Prostate gland (tissue), 2 donors: Measurements from ENCODE around the gene FCGR3B. TPM values are rescaled to one million over a fixed set of nuclear protein-coding genes. Genes with fewer than 3 reads are reported as not detected.
"Not testable (repeated sequence)": the region's sequence is repeated elsewhere in the genome, so short reads cannot be mapped to it uniquely, and the experiment has no call there.

Experiments
- DNase-seq: peaks from one replicate; pipeline ENCODE4 v3.0.0-alpha.2; 2019; ENCODE audit warnings: low spot score
- H3K27ac ChIP-seq, 2 donors: fragments of 200-600 bp; sonication (generic); 2 replicates each; pipeline ENCODE4 v1.5.1; 2017 to 2019
- H3K27me3 ChIP-seq: fragments of 200-600 bp; sonication (generic); replicated peaks from 2 replicates; pipeline ENCODE4 v1.5.1; 2019; ENCODE audit not compliant: insufficient read depth
- H3K36me3 ChIP-seq, 2 donors: fragments of 200-600 bp; sonication (generic); 1 replicate in 1 of 2; 2 replicates in 1 of 2; pipeline versions ENCODE4 v1.5.1 to v1.8.1; 2017 to 2019
- H3K4me1 ChIP-seq: fragments of 200-600 bp; sonication (generic); replicated peaks from 2 replicates; pipeline ENCODE4 v1.5.1; 2019
- H3K4me3 ChIP-seq, 2 donors: fragments of 200-600 bp; sonication (generic); 2 replicates each; pipeline ENCODE4 v1.5.1; 2017 to 2019
- H3K9me3 ChIP-seq: fragments of 200-600 bp; sonication (generic); 2 replicates; pipeline ENCODE4 v1.5.1; 2017
- WGBS: methylation state at CpG from one replicate; pipeline ENCODE4 v1.1.5; 2018; 5-methylcytosine and 5-hydroxymethylcytosine counted together
- intact Hi-C: fragments of 100-400 bp; cut with DNase I; formaldehyde crosslinking; loops from one replicate; pipeline ENCODE4 v1.14.2; 2022
- total RNA-seq, 2 donors: library from RNA; depleted of rRNA; stranded (reverse); fragments of >200 nt; gene quantifications; one replicate each; pipeline ENCODE4 v1.1.0, GENCODE V29; 2016

FCGR3B gene
- total RNA-seq, 2 donors from 2014 or later: 2.1 TPM; not detected in 1

- DNase-seq, H3K9me3 ChIP-seq, H3K27me3 ChIP-seq, H3K4me1 ChIP-seq, H3K4me3 ChIP-seq, H3K36me3 ChIP-seq, H3K27ac ChIP-seq, intact Hi-C loops: not testable (repeated sequence)
- 94% methylated on average over 3 of the region's 3 CpGs for WGBS
These were observed 33.9 kb downstream of the FCGR3B start for GRCh38 chr1:161597077-161597476.

DNA sequence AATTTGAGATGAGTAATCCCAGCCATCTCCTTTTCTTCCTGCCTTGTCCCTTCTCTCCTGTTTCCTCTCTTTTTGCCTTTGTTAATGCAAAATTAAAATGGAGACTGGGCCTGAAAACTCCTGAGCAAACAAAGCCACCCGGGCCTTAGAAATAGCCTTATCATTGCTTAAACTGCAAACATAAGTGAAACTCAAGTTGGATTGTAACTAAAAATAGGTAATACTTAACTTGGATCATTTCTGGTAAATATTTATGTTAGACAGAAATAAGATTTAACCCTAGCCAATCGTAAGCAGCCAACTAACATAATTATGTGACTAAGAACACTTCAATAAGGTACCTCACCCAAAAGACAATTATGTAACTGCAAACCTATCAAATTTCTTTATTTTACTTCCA lies 35.4 kb downstream of the FCGR3B start:
- H3K27ac ChIP-seq, H3K36me3 ChIP-seq, DNase-seq, H3K4me1 ChIP-seq, H3K4me3 ChIP-seq, H3K27me3 ChIP-seq, intact Hi-C loops, H3K9me3 ChIP-seq: not testable (repeated sequence)
- 71% methylated on average over 2 of the region's 2 CpGs for WGBS

DNA sequence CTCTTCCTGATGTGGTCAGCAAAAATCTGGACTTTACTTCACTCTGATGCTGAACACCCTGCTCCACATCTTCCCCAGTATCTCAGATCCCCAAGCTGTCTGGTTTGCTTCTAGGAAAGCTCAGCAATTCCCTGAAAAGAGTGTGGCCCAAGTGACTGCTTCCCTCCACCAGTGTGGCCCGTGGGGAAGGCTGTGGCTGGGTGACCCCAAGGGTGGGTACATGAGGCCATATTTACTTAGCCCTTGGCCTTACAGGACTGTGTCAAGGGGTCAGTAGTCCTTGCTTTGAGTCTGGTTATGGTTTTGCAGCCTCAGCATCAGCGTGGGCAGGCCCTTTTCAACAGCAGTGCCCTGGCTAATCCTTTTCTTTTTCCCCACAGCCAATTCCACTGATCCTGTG lies 35.8 kb downstream of the FCGR3B start:
- H3K36me3 ChIP-seq, H3K27ac ChIP-seq, intact Hi-C loops, DNase-seq, H3K9me3 ChIP-seq, H3K4me3 ChIP-seq, H3K4me1 ChIP-seq, H3K27me3 ChIP-seq: not testable (repeated sequence)
- WGBS: 75% methylated on average over 2 of the region's 2 CpGs

DNA sequence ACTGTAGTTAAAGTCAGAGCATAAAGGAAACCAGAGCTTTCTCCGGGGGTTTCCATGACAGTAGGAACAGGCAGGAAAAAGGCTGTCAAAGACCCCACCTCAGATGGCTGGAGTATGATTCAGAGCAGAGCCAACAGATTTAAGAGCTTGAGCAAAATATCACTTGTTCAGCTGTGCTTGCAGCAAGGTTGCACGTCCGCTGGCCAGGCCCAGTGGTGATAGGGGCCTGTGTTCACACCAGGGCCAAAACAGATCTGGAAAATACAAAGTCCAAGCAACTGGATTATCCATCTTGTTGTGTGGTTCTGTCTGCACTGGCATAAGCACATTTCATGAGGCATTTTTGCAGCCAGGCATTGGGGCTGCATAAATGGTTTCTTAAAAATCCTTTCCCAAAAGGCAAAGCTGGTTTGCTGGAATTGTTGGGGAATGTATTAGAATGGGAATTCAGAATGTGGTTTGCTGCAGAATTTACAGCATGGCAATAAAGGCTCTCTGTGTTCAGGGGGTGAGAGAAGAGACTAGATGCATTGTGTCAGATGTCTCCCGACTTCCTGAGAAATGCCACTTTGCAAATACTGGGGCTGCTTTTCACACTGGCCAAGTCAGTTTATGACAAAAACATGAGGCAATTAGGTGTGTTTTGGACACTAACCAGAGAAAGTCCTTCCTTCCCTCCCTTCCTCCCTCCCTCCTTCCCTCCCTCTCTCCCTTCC lies 36.5 kb downstream of the FCGR3B start:
- H3K4me3 ChIP-seq, H3K4me1 ChIP-seq, H3K27me3 ChIP-seq, H3K27ac ChIP-seq, H3K36me3 ChIP-seq, intact Hi-C loops, H3K9me3 ChIP-seq, DNase-seq: not testable (repeated sequence)
- WGBS: 60% methylated on average over 4 of the region's 4 CpGs

- H3K36me3 ChIP-seq, H3K27me3 ChIP-seq, H3K4me1 ChIP-seq, intact Hi-C loops, DNase-seq, H3K27ac ChIP-seq, H3K9me3 ChIP-seq, H3K4me3 ChIP-seq: not testable (repeated sequence)
- 68% methylated on average over 10 of the region's 11 CpGs for WGBS
These were observed 37.8 kb downstream of the FCGR3B start for GRCh38 chr1:161593092-161593755.

DNA sequence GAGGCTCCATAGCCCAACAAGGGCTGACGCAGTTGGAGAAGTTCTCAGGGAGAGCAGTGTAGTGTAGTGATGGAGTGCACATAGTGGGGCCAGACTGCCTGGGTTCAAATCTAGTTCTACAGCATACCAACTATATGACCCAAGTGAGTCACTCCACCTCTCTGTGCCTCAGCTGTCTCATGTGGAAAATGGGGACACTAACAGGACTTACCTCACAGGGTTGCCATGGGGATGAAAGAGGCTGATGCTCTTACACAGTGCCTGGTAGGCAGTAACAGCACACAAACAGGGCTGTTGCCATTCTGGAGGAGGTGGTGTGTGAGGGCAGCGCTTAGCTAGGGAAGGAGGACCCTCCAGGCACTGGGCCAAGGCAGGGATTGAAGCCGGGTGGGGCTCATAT lies 38.4 kb downstream of the FCGR3B start:
- H3K36me3 ChIP-seq, H3K4me1 ChIP-seq, DNase-seq, H3K4me3 ChIP-seq, intact Hi-C loops, H3K27me3 ChIP-seq, H3K9me3 ChIP-seq, H3K27ac ChIP-seq: not testable (repeated sequence)
- 79% methylated on average over 2 of the region's 3 CpGs for WGBS

- H3K9me3 ChIP-seq, H3K36me3 ChIP-seq, H3K4me1 ChIP-seq, H3K4me3 ChIP-seq, intact Hi-C loops, H3K27me3 ChIP-seq, DNase-seq, H3K27ac ChIP-seq: not testable (repeated sequence)
- WGBS: 91% methylated on average over 1 of the region's 6 CpGs
These were observed 41.1 kb downstream of the FCGR3B start for GRCh38 chr1:161589920-161590319.

GRCh38 chr1:161589365-161589764 lies 41.6 kb downstream of the FCGR3B start:
- DNase-seq, H3K27ac ChIP-seq, intact Hi-C loops, H3K9me3 ChIP-seq, H3K27me3 ChIP-seq, H3K4me3 ChIP-seq, H3K4me1 ChIP-seq, H3K36me3 ChIP-seq: not testable (repeated sequence)
- WGBS: 73% methylated on average over 5 of the region's 8 CpGs

- H3K4me3 ChIP-seq, H3K27ac ChIP-seq, H3K4me1 ChIP-seq, H3K27me3 ChIP-seq, H3K36me3 ChIP-seq, H3K9me3 ChIP-seq, DNase-seq, intact Hi-C loops: not testable (repeated sequence)
- no CpG with 5 or more reads among the region's 6 CpGs for WGBS
These were observed 42.4 kb downstream of the FCGR3B start for GRCh38 chr1:161588596-161588995.

DNA sequence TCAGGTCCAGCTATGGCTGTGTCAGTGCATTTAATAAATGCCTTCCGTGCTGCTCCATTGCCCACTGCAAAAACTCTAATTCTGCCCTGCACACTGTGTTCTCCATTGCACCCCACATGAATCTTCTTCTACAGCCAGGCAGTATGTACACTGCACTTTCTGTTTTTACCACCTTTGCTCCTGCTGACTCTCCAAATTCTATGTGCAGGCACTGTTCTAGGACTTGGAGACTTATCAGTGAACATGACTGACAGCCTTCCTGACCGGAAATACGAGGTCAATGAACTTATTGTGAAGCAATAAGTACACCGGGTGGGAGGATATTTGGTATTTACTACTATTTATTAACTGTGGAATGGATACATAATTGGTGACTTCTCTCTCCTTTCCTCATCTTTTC lies 48.1 kb downstream of the FCGR3B start:
- H3K4me3 ChIP-seq, intact Hi-C loops: not testable (repeated sequence)
- WGBS: no CpG with 5 or more reads among the region's 4 CpGs

DNA sequence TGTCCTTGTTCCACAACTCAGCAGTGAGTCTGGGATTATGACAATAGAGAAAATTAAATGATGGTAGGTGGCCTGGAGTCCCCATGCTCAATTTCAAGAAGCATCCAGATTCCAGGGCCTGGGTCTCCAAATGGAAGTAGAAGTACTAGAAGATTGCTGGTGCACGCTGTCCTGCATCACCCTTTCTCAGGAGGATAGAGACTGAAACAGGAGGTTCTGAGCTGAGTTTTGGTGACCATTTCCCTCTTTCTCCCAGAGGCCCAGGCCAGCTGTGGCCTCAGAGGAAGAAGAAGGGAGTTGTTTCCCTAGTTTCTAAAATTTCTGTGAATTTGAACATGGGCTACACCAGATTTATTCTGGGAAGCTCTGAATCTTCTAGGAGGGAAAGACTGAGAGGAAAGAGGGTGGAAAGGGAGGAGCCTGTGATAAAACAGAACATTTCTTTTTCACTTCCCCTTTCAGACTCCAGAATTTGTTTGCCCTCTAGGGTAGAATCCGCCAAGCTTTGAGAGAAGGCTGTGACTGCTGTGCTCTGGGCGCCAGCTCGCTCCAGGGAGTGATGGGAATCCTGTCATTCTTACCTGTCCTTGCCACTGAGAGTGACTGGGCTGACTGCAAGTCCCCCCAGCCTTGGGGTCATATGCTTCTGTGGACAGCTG lies 50.0 kb downstream of the FCGR3B start:
- WGBS: no CpG with 5 or more reads among the region's 4 CpGs
- H3K9me3 ChIP-seq, H3K4me3 ChIP-seq, H3K27ac ChIP-seq, DNase-seq, H3K27me3 ChIP-seq, H3K36me3 ChIP-seq, H3K4me1 ChIP-seq, intact Hi-C loops: not testable (repeated sequence)

More for the DNA sequence above, 48.1 kb downstream of the FCGR3B start:
- H3K27me3 ChIP-seq, DNase-seq, H3K27ac ChIP-seq, H3K9me3 ChIP-seq, H3K36me3 ChIP-seq, H3K4me1 ChIP-seq: not testable (repeated sequence)

GRCh38 chr1:161579856-161580507 lies 51.0 kb downstream of the FCGR3B start:
- WGBS: no CpG with 5 or more reads among the region's 8 CpGs
- DNase-seq, intact Hi-C loops, H3K36me3 ChIP-seq, H3K27me3 ChIP-seq, H3K4me1 ChIP-seq, H3K27ac ChIP-seq, H3K4me3 ChIP-seq, H3K9me3 ChIP-seq: not testable (repeated sequence)
